ENCODE results near the gene LRRC17.

Gene LRRC17

DNA sequence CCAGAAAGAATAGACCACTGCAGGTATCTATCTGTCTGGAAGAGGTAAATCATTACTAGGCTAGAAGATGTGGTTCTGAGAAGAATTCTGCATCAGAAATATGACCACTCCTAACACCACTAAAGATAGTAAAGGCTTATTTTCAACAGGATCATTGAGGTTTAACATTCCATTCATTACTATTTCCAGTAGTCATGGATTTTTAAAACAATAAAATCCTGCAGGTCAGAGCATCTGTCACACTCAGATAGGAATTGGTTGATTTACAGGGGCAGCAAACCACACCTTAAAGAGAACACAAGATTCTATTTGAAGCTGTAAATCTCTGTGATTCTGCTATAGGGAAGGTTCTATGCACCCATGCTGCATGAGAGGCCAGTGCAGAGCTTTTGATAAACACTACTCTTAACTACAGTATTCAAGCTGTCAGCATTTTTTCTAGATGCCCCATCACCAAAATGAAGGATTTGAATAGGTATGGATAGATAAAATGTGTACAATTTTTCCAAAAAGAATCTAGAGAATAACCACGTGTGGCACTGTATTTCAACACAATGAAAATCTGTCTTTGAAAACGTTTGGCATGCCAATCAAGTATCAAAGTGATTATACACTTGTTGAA, 14.6 kb downstream of the LRRC17 start:
- CTCF ChIA-PET = interaction anchor here (2.0 kb wide), 1 partner anchor 9 kb away, joined by 8 read pairs; no protein-coding TSS in a partner anchor
- POLR2A ChIA-PET = no interaction called here
- TF ChIP-seq, protein P1, sequence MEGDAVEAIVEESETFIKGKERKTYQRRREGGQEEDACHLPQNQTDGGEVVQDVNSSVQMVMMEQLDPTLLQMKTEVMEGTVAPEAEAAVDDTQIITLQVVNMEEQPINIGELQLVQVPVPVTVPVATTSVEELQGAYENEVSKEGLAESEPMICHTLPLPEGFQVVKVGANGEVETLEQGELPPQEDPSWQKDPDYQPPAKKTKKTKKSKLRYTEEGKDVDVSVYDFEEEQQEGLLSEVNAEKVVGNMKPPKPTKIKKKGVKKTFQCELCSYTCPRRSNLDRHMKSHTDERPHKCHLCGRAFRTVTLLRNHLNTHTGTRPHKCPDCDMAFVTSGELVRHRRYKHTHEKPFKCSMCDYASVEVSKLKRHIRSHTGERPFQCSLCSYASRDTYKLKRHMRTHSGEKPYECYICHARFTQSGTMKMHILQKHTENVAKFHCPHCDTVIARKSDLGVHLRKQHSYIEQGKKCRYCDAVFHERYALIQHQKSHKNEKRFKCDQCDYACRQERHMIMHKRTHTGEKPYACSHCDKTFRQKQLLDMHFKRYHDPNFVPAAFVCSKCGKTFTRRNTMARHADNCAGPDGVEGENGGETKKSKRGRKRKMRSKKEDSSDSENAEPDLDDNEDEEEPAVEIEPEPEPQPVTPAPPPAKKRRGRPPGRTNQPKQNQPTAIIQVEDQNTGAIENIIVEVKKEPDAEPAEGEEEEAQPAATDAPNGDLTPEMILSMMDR (IDR thresholded peaks at IDR 0.05; ENCODE audit: control extremely low read depth, extremely low read depth, low read depth, missing control alignments) = no peak
- DNase-seq (ENCODE audit: extremely low spot score) = no peak

DNA sequence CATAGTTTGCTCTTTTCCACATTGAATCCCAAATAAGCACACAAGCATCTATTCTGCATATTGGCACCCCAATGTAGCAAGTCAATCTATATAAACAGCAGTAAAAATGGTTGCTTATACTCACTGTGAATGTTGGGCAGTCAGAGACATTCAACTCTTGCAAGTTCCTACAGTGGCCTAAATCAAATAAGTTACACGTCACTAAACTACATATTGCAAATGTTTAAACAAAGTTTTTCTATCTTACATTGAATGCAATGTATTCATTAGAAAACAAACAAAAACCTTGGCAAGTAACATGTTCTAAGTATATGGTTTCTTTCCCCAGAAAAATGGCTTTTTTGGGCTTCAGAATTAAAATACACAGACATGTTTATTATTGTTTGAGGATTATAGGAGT, 19.0 kb downstream of the LRRC17 start:
- CTCF ChIA-PET = no interaction called here
- no peak for DNase-seq (ENCODE audit: extremely low spot score)
- POLR2A ChIA-PET = no interaction called here
- TF ChIP-seq, protein P1 (IDR thresholded peaks at IDR 0.05; ENCODE audit: control extremely low read depth, extremely low read depth, low read depth, missing control alignments) = no peak

DNA sequence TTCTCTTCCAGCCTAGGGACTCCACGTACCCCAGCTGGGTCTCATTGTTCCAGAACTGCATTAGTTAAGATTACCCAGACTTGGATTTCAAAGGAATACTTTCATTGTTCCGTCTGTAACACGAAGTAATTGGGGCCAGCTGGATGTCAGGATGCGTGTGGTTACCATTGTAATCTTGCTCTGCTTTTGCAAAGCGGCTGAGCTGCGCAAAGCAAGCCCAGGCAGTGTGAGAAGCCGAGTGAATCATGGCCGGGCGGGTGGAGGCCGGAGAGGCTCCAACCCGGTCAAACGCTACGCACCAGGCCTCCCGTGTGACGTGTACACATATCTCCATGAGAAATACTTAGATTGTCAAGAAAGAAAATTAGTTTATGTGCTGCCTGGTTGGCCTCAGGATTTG, 21.0 kb downstream of the LRRC17 start:
- ChIA-PET CTCF (no interaction called here), POLR2A (no interaction called here)
- TF ChIP-seq, protein P1 (IDR thresholded peaks at IDR 0.05; ENCODE audit: control extremely low read depth, extremely low read depth, low read depth, missing control alignments) = no peak
- DNase-seq (ENCODE audit: extremely low spot score) = no peak

DNA sequence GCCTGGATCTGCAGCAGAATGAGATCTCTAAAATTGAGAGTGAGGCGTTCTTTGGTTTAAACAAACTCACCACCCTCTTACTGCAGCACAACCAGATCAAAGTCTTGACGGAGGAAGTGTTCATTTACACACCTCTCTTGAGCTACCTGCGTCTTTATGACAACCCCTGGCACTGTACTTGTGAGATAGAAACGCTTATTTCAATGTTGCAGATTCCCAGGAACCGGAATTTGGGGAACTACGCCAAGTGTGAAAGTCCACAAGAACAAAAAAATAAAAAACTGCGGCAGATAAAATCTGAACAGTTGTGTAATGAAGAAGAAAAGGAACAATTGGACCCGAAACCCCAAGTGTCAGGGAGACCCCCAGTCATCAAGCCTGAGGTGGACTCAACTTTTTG, 21.4 kb downstream of the LRRC17 start:
- CTCF ChIA-PET = no interaction called here
- no peak for DNase-seq (ENCODE audit: extremely low spot score)
- TF ChIP-seq, protein P1 (IDR thresholded peaks at IDR 0.05; ENCODE audit: control extremely low read depth, extremely low read depth, low read depth, missing control alignments) = no peak
- POLR2A ChIA-PET = no interaction called here

DNA sequence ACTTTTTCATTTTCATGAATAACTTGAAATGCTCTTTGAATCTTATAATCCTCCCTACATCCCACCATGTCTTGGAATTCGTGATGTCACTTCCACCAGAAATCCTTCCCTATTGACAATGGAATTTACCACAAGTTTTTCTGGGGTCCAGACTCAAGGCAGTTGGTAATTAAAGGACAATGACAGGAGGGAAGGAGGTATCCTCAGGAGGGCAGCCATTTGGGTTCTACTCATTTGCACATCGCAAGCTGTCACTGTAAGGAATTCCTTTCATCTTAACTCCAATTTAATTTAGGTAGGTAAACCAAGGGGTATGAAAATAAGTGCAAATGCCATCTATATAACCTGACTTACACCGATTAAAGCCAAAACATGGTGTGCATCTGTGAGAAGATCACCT, 21.9 kb downstream of the LRRC17 start:
- CTCF ChIA-PET = no interaction called here
- TF ChIP-seq, protein P1 (IDR thresholded peaks at IDR 0.05; ENCODE audit: control extremely low read depth, extremely low read depth, low read depth, missing control alignments) = no peak

DNA sequence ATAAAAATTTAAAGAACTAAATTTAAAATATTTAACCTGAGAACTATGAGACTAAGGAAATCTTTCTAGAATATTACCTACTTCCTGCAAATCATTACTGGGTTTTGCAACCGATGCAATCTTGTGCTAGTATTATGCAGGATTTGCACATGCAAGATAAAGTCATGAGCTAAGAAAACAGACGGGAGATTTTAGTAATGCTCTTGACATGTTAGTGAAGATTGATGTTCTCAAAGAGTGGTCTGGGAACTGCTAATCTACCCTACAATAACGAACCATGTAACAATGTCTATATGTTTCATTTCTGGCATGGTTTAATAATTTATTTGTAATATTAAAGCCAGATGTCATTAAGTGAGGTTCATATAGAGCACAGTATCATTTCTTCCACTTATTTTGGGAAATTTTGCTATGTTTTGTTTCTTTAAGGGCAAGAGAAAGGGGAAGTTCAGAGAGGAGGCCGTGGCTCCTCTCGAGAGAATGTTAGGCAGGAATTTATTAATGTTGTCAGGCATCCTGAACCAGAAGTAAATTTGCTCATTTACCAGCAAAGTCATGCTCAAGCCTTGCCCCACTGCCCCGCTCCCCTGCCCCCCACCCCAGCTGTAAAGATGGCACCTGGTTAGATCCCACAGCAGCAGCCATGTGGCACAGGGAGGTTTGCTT, 22.8 kb downstream of the LRRC17 start:
- TF ChIP-seq, protein P1 (IDR thresholded peaks at IDR 0.05; ENCODE audit: control extremely low read depth, extremely low read depth, low read depth, missing control alignments) = no peak
- no peak for DNase-seq (ENCODE audit: extremely low spot score)
- POLR2A ChIA-PET = no interaction called here
- CTCF ChIA-PET = no interaction called here

More for the DNA sequence above, 21.9 kb downstream of the LRRC17 start:
- no peak for DNase-seq (ENCODE audit: extremely low spot score)
- POLR2A ChIA-PET = no interaction called here

Measured in GM10248 (cell line).